ENCODE results near the gene SFXN5. TPM values are rescaled to one million over a fixed set of nuclear protein-coding genes. Genes with fewer than 3 reads are reported as not detected.
"Not testable (repeated sequence)": the region's sequence is repeated elsewhere in the genome, so short reads cannot be mapped to it uniquely, and the experiment has no call there.

SFXN5 gene
- total RNA-seq, 3 donors from 2014 or later = 5.2 to 7.3 (median 5.3) TPM

DNA sequence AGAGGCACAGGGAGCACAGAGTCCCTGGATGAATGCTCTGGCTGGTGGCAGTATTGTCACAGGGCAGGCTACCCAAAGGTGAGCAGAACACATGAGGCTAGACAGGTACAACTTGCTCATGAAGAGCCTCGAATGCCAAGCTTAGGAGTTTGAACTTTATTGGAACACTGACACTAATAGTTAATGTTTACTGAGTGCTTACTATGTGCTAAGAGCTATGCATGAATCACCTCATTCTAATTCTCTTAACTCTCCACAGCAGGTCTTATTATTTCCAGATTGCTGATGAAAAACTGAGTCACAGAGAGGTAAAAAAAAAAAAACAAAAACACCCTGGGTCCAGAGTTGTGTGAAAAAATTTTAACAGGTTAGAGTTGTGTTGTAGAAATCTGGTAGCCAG, 160.3 kb downstream of the SFXN5 start:
- Mint-ChIP-seq H3K9me3 (peaks cover 2% of the 10 kb centered on the region), H3K4me1 (ENCODE audit: low read depth) (peaks cover 12% of the 10 kb centered on the region), H3K36me3 (ENCODE audit: insufficient read depth) (no peaks in the 10 kb centered on the region), H3K27me3 (ENCODE audit: low read depth) (peaks cover 81% of the 10 kb centered on the region), H3K4me3 (no peak overlapping the region)
- ATAC-seq (no peak), DNase-seq (no peak)

GRCh38 chr2:72908741-72909140, 162.8 kb downstream of the SFXN5 start:
- Mint-ChIP-seq H3K27me3 (ENCODE audit: low read depth) (peaks cover 65% of the 10 kb centered on the region), H3K4me1 (ENCODE audit: low read depth) (no peaks in the 10 kb centered on the region), H3K9me3 (peaks cover 3% of the 10 kb centered on the region), H3K36me3 (ENCODE audit: insufficient read depth) (no peaks in the 10 kb centered on the region), H3K4me3 (no peak overlapping the region)
- ATAC-seq (no peak), DNase-seq (no peak)

- H3K36me3 Mint-ChIP-seq (ENCODE audit: insufficient read depth); H3K9me3 Mint-ChIP-seq; H3K4me1 Mint-ChIP-seq (ENCODE audit: low read depth); ATAC-seq; DNase-seq; H3K4me3 Mint-ChIP-seq: not testable (repeated sequence)
- H3K27me3 Mint-ChIP-seq (ENCODE audit: low read depth) = peaks cover 64% of the 10 kb centered on the region
Measured at GRCh38 chr2:72907369-72907768, 164.1 kb downstream of the SFXN5 start.

DNA sequence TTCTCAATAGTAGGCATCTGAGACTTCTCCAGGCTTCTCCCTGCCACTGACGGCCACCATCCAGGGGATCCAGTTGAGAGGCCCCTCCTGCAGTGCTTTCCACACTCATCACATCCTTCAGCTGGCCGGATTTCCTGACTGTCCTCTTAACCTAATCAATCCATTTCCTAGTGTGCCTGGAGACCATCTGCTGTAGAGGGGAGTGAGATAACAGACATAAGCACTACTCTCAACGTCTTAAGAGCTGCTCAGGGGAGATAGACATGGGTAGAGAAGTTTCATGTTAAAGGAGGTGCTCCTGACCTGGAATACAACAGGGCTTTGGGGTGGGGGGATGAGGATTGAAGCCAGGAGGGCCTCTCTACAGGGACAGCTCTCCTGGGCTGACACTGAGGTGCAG, 170.1 kb downstream of the SFXN5 start:
- peaks cover 2% of the 10 kb centered on the region for H3K9me3 Mint-ChIP-seq
- no peaks in the 10 kb centered on the region for H3K4me1 Mint-ChIP-seq (ENCODE audit: low read depth)
- peaks cover 47% of the 10 kb centered on the region for H3K27me3 Mint-ChIP-seq (ENCODE audit: low read depth)
- no peaks in the 10 kb centered on the region for H3K36me3 Mint-ChIP-seq (ENCODE audit: insufficient read depth)
- ATAC-seq (no peak), DNase-seq (no peak)
- H3K4me3 Mint-ChIP-seq = no peak overlapping the region

GRCh38 chr2:72900191-72900825, 171.2 kb downstream of the SFXN5 start:
- Mint-ChIP-seq H3K36me3 (ENCODE audit: insufficient read depth) (no peaks in the 10 kb centered on the region), H3K4me3 (no peak overlapping the region), H3K27me3 (ENCODE audit: low read depth) (peaks cover 51% of the 10 kb centered on the region), H3K9me3 (no peaks in the 10 kb centered on the region), H3K4me1 (ENCODE audit: low read depth) (peaks cover 1% of the 10 kb centered on the region)
- ATAC-seq (no peak), DNase-seq (no peak)

GRCh38 chr2:72898585-72898906, 173.0 kb downstream of the SFXN5 start:
- H3K4me3 Mint-ChIP-seq = no peak overlapping the region
- peaks cover 68% of the 10 kb centered on the region for H3K27me3 Mint-ChIP-seq (ENCODE audit: low read depth)
- ATAC-seq (no peak), DNase-seq (no peak)
- no peaks in the 10 kb centered on the region for H3K9me3 Mint-ChIP-seq
- no peaks in the 10 kb centered on the region for H3K36me3 Mint-ChIP-seq (ENCODE audit: insufficient read depth)
- H3K4me1 Mint-ChIP-seq (ENCODE audit: low read depth) = peaks cover 1% of the 10 kb centered on the region

DNA sequence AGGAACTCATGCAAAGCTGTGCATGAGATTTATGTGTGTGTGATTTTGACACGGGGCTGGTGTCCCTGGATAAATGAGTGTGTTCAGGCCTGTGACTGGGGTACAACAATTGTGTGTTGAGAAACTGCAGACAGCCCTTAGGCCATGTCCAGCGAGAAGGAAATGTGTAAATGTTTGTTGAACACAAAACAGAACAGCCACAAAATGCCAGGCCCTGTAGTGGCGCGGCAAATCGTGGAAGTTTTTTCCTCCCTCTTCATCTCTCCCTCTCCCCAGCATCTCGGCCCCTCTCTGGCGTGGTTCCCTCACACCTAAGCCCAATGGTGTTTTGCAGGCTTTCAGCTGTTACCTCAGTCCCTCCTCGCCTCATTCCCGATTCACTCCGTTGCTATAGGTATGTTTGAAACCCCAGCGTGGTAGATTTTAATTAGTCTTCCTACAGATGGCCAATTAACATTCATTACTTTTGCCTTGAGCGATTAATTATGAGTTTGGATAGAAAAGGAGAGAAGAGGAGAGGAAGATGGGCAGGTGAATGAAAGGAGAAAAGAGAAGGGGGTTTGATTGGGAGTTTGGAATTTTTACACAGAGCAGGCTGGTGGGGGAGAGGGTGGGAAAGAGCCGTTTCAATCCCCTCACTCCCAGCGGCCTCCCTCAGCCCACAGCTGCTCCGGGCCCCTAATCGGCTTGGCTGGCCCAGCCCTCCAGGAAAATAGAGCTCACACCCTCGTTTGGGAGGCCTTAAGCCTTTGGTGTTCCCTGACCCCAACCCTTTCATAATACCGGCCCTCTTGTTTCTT, 173.5 kb downstream of the SFXN5 start:
- Mint-ChIP-seq H3K4me3 (no peak overlapping the region), H3K27me3 (ENCODE audit: low read depth) (peaks cover 69% of the 10 kb centered on the region), H3K36me3 (ENCODE audit: insufficient read depth) (no peaks in the 10 kb centered on the region), H3K9me3 (no peaks in the 10 kb centered on the region), H3K4me1 (ENCODE audit: low read depth) (peaks cover 1% of the 10 kb centered on the region)
- ATAC-seq (no peak), DNase-seq (no peak)

- H3K4me3 Mint-ChIP-seq = no peak overlapping the region
- H3K9me3 Mint-ChIP-seq = no peaks in the 10 kb centered on the region
- peaks cover 1% of the 10 kb centered on the region for H3K4me1 Mint-ChIP-seq (ENCODE audit: low read depth)
- H3K36me3 Mint-ChIP-seq (ENCODE audit: insufficient read depth) = no peaks in the 10 kb centered on the region
- no peak for ATAC-seq
- DNase-seq = no peak
- H3K27me3 Mint-ChIP-seq (ENCODE audit: low read depth) = peaks cover 63% of the 10 kb centered on the region
Measured at GRCh38 chr2:72896446-72896845, 175.1 kb downstream of the SFXN5 start.

DNA sequence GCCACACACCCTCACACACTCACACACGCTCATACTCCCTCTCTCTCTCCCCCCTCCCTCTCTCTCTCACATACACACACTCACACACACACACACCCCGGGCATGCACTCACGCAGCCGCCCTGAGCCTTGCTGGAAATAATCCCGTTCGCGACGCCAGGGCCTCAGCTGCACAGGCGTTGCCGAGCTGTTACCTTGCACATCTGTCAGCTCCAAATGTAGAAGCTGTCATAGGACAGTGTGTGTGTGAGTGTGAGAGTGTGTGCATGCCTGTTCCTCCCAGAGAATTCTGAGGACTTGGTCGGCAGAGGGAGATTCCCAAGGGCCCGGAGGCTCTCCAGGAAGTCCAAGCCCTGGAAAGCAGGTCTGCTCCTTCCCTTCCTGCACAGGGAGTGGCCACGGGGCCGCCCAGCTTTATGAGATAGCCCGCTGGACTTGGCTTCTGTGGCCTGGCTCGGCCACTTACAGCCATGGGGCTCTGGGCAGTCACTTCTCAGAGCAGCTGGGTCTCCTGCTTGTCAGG, 175.7 kb downstream of the SFXN5 start:
- no peak for ATAC-seq
- Mint-ChIP-seq H3K27me3 (ENCODE audit: low read depth) (peaks cover 59% of the 10 kb centered on the region), H3K36me3 (ENCODE audit: insufficient read depth) (no peaks in the 10 kb centered on the region), H3K9me3 (no peaks in the 10 kb centered on the region), H3K4me1 (ENCODE audit: low read depth) (peaks cover 1% of the 10 kb centered on the region), H3K4me3 (no peak overlapping the region)
- DNase-seq = no peak

- no peak overlapping the region for H3K4me3 Mint-ChIP-seq
- H3K4me1 Mint-ChIP-seq (ENCODE audit: low read depth) = peaks cover 1% of the 10 kb centered on the region
- ATAC-seq = no peak
- no peaks in the 10 kb centered on the region for H3K9me3 Mint-ChIP-seq
- H3K27me3 Mint-ChIP-seq (ENCODE audit: low read depth) = peaks cover 58% of the 10 kb centered on the region
- no peak for DNase-seq
- no peaks in the 10 kb centered on the region for H3K36me3 Mint-ChIP-seq (ENCODE audit: insufficient read depth)
Measured at GRCh38 chr2:72895154-72895553, 176.4 kb downstream of the SFXN5 start.

GRCh38 chr2:72894514-72894913, 177.0 kb downstream of the SFXN5 start:
- Mint-ChIP-seq H3K36me3 (ENCODE audit: insufficient read depth) (no peaks in the 10 kb centered on the region), H3K27me3 (ENCODE audit: low read depth) (peaks cover 63% of the 10 kb centered on the region), H3K9me3 (no peaks in the 10 kb centered on the region), H3K4me3 (no peak overlapping the region), H3K4me1 (ENCODE audit: low read depth) (peaks cover 1% of the 10 kb centered on the region)
- no peak for ATAC-seq
- no peak for DNase-seq

GRCh38 chr2:72893594-72894319, 177.8 kb downstream of the SFXN5 start:
- no peak for DNase-seq
- Mint-ChIP-seq H3K9me3 (no peaks in the 10 kb centered on the region), H3K4me3 (no peak overlapping the region), H3K4me1 (ENCODE audit: low read depth) (peaks cover 1% of the 10 kb centered on the region), H3K36me3 (ENCODE audit: insufficient read depth) (no peaks in the 10 kb centered on the region), H3K27me3 (ENCODE audit: low read depth) (peaks cover 70% of the 10 kb centered on the region)
- ATAC-seq = peak; percentile 60 to 71

- no peak overlapping the region for H3K4me3 Mint-ChIP-seq
- ATAC-seq (peak; percentile 85 to 87), DNase-seq (peak; percentile 38)
- H3K4me1 Mint-ChIP-seq (ENCODE audit: low read depth) = peaks cover 4% of the 10 kb centered on the region
- peaks cover 65% of the 10 kb centered on the region for H3K27me3 Mint-ChIP-seq (ENCODE audit: low read depth)
- H3K9me3 Mint-ChIP-seq = no peaks in the 10 kb centered on the region
- no peaks in the 10 kb centered on the region for H3K36me3 Mint-ChIP-seq (ENCODE audit: insufficient read depth)
Measured at GRCh38 chr2:72892506-72893173, 178.9 kb downstream of the SFXN5 start.

Data from activated T-cell treated with anti-CD3 and anti-CD28 coated beads, Interleukin-2, amount 50 U/mL, for 4 hours (primary cell).